Measurements from ENCODE around the gene TCF21. TPM values are rescaled to one million over a fixed set of nuclear protein-coding genes. Genes with fewer than 3 reads are reported as not detected.

TCF21 gene
- total and polyA plus RNA-seq, 2 experiments from 2014 or later = 0.17 to 0.19 TPM

GRCh38 chr6:133843098-133843497 is 45.8 kb upstream of the TCF21 start (continued):
- TF ChIP-seq ZNF462 (CRISPR knock-in tag; IDR thresholded peaks at IDR 0.05) (no peak), EZH2phosphoT487 (IDR thresholded peaks at IDR 0.05; ENCODE audit: unreplicated experiment) (no peak)

GRCh38 chr6:133844709-133845108 is 44.2 kb upstream of the TCF21 start:
- Histone ChIP-seq H3K4me2 (no peak overlapping the region), H3K36me3 (ENCODE audit: insufficient read depth) (no peaks in the 10 kb centered on the region), H3K4me3 (no peak overlapping the region), H3K27ac (ENCODE audit: low read depth) (no peak overlapping the region), H2AFZ (no peak overlapping the region), H3K27me3 (ENCODE audit: insufficient read depth) (no peaks in the 10 kb centered on the region), H3K9me2 (ENCODE audit: insufficient read depth) (no peaks in the 10 kb centered on the region), H3K79me2 (replicated peaks; ENCODE audit: insufficient read depth) (no peaks in the 10 kb centered on the region), H3F3A (replicated peaks; ENCODE audit: low read depth) (no peaks in the 10 kb centered on the region), H3K4me1 (ENCODE audit: insufficient read depth) (peaks cover 7% of the 10 kb centered on the region; the same call in 1 of the 2 replicates), H4K20me1 (replicated peaks; ENCODE audit: insufficient read depth) (no peaks in the 10 kb centered on the region)
- peaks cover 12% of the 10 kb centered on the region for H3K4me1 Mint-ChIP-seq
- DNase-seq (ENCODE audit: low spot score) (no peak), ATAC-seq (no peak)
- no peak overlapping the region for H3K4me3 Mint-ChIP-seq
- H3K27ac Mint-ChIP-seq = no peak overlapping the region
- no peaks in the 10 kb centered on the region for H3K9me3 Mint-ChIP-seq
- no peaks in the 10 kb centered on the region for H3K27me3 Mint-ChIP-seq (ENCODE audit: insufficient read depth, low read depth, poor library complexity)
- no peaks in the 10 kb centered on the region for H3K36me3 Mint-ChIP-seq (ENCODE audit: low read depth)
- TF ChIP-seq EZH2phosphoT487 (IDR thresholded peaks at IDR 0.05; ENCODE audit: unreplicated experiment) = no peak
- TF ChIP-seq ZNF331 (CRISPR knock-in tag; IDR thresholded peaks at IDR 0.05; ENCODE audit: low read depth) = no peak
- TF ChIP-seq CTCF (conservative IDR thresholded peaks at IDR 0.05; ENCODE audit: low read depth in 2 of 2) = no peak
- TF ChIP-seq CREB1 (CRISPR knock-in tag; IDR thresholded peaks at IDR 0.05; ENCODE audit: low read depth) = no peak
- no peak for TF ChIP-seq JUNB (IDR thresholded peaks at IDR 0.05; ENCODE audit: unreplicated experiment)
- no peak for TF ChIP-seq POLR2AphosphoS5 (IDR thresholded peaks at IDR 0.05; ENCODE audit: low read depth)
- no peak for TF ChIP-seq EZH2 (IDR thresholded peaks at IDR 0.05; ENCODE audit: low read depth, unreplicated experiment)
- TF ChIP-seq ZNF462 (CRISPR knock-in tag; IDR thresholded peaks at IDR 0.05) = no peak

Measured in GM23338 (cell line).